MCF 10A (cell line): ENCODE results near the gene MAP3K4. TPM values are rescaled to one million over a fixed set of nuclear protein-coding genes. Genes with fewer than 3 reads are reported as not detected.

Experiments used
- BruUV-seq: library from RNA; stranded (reverse); fragments of 400-500 nt; replicated peaks from 2 replicates; lab custom pipeline; 2021; lab: Mats Ljungman, UMichigan
- CTCF ChIA-PET: fragments of 300-600 bp; sonication (Branson Sonifier 250); formaldehyde crosslinking; extraction: SDS; loops from one replicate; lab custom pipeline; 2021; ENCODE audit warnings: antibody characterized with exemption, inconsistent platforms; lab: Yijun Ruan, JAX
- POLR2A ChIA-PET: fragments of 300-600, 350-650 bp; sonication (Branson Sonifier 250); formaldehyde crosslinking; extraction: SDS; loops from one replicate; lab custom pipeline; 2020; ENCODE audit warnings: antibody characterized with exemption, inconsistent platforms; lab: Yijun Ruan, JAX
- DNase-seq: peaks from one replicate; pipeline ENCODE4 v3.0.0-alpha.2; 2018; ENCODE audit not compliant: unreplicated experiment
- H3K27ac Mint-ChIP-seq: one replicate; pipeline ENCODE4 v1.8.0; 2022; ENCODE audit warnings: mild to moderate bottlenecking, low read depth, mixed read lengths; ENCODE audit not compliant: unreplicated experiment
- H3K27me3 Mint-ChIP-seq: one replicate; pipeline ENCODE4 v1.8.0; 2022; ENCODE audit warnings: mixed read lengths; ENCODE audit not compliant: insufficient read depth, unreplicated experiment
- H3K36me3 Mint-ChIP-seq: one replicate; pipeline ENCODE4 v1.8.0; 2022; ENCODE audit warnings: mild to moderate bottlenecking, moderate library complexity, mixed read lengths; ENCODE audit not compliant: insufficient read depth, unreplicated experiment
- H3K4me1 Mint-ChIP-seq: one replicate; pipeline ENCODE4 v1.8.0; 2022; ENCODE audit warnings: mixed read lengths; ENCODE audit not compliant: insufficient read depth, unreplicated experiment
- H3K4me3 Mint-ChIP-seq: one replicate; pipeline ENCODE4 v1.8.0; 2022; ENCODE audit warnings: mild to moderate bottlenecking, moderate library complexity, mixed read lengths; ENCODE audit not compliant: unreplicated experiment
- H3K9me3 Mint-ChIP-seq: one replicate; pipeline ENCODE4 v1.8.0; 2022; ENCODE audit warnings: mixed read lengths; ENCODE audit not compliant: unreplicated experiment
- CTCF ChIP-seq: fragments of 200-600 bp; IDR thresholded peaks from one replicate; pipeline ENCODE4 v1.8.0; 2022; ENCODE audit warnings: antibody characterized with exemption, mild to moderate bottlenecking; ENCODE audit not compliant: unreplicated experiment
- intact Hi-C: fragments of 100-400 bp; cut with micrococcal nuclease; formaldehyde crosslinking; loops from 2 replicates; pipeline ENCODE4 v1.14.1; 2022
- total RNA-seq: library from RNA; stranded (reverse); gene quantifications from 2 replicates; pipeline ENCODE4 v1.2.3, GENCODE V29; 2022

MAP3K4 gene
- total RNA-seq, 1 experiment from 2014 or later = 38.7 TPM

DNA sequence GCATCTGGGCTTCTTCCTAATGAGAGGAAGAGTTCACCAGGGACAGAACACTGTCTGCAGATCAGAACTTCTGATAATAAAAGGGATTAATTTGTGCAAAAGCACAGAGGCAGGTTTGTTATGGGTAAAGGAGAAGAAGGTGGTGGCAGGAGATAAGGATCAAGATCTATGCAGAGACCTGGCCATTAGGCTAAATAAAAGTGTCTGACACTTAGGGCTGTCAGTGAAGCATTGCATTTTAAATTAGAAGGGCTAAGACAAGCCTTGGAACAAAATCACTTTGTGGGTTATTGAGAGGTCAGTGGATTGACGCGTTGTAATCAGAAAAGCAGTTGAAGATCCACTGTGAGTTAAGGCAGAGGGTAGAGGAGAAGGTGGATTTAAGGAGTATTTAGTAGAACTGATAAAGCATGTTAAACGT is 76.8 kb downstream of the MAP3K4 start:
- Mint-ChIP-seq H3K9me3 (no peaks in the 10 kb centered on the region), H3K4me3 (no peak overlapping the region), H3K27me3 (no peaks in the 10 kb centered on the region), H3K36me3 (peaks cover 5% of the 10 kb centered on the region), H3K27ac (no peak overlapping the region), H3K4me1 (peaks cover 5% of the 10 kb centered on the region)
- no TSS peak for BruUV-seq
- intact Hi-C loops = no loop called here
- ChIA-PET CTCF (interaction anchor here (0.6 to 1.2 kb wide), 2 partner anchors 15 to 380 kb away, joined by 3 read pairs; no protein-coding TSS in a partner anchor), POLR2A (interaction anchor here (1.7 kb wide), 1 partner anchor 35 kb away, joined by 4 read pairs; no protein-coding TSS in a partner anchor)
- DNase-seq = no peak
- no peak for TF ChIP-seq CTCF

DNA sequence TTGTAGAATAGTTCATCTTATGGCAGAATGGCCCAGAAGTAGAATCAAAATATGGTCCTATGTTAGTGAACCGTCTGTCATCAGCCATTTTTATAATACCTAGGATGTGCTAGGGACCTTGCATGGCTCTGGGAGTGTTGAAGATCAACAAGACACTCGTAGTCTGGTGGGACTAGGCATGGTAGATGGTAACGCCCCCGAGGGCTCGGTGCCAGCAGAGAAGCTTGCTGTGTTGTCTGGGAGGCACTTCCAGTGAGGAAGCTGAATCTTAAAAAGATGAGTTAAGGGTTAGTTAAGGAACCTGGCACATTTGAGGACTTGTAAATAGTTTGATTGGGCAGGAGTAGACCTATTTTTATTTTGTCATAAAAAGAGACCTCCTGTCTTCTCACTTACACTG is 82.4 kb downstream of the MAP3K4 start:
- no peaks in the 10 kb centered on the region for H3K4me1 Mint-ChIP-seq
- H3K36me3 Mint-ChIP-seq = peaks cover 12% of the 10 kb centered on the region
- no peak for TF ChIP-seq CTCF
- H3K4me3 Mint-ChIP-seq = no peak overlapping the region
- no peaks in the 10 kb centered on the region for H3K27me3 Mint-ChIP-seq
- H3K27ac Mint-ChIP-seq = no peak overlapping the region
- DNase-seq = no peak
- no TSS peak for BruUV-seq
- ChIA-PET POLR2A (no interaction called here), CTCF (interaction anchor here (1.3 kb wide), 1 partner anchor 341 kb away, joined by 3 read pairs; no protein-coding TSS in a partner anchor)
- no peaks in the 10 kb centered on the region for H3K9me3 Mint-ChIP-seq
- intact Hi-C loops = no loop called here

DNA sequence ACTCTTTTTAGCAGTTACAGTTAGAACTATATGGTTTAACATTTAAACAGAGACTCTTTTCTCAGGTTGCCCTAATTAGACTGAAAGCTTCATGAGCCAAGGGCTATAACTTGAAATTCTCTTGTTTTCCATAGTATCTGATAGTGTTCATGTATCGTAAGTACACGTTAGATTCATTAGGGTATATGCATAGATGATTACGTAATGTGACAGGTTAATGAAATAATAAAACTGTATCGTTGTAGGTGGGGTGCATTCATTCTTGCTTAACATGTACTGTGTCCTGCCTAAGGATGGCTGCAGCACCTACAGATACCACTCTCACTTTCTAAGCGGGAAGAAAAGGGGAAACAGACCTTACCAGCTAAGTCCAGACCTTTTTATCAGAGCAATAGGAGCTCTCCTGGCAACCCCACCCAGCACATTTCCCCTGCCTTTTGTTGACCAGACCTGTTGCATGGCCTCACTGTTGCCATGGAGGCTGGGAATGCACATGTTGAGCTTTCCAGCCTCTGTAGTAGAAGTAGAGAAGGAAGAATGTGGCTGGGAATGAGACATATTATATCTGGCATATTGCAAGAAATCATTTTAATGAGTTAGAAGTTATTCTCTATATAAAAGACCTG is 83.0 kb downstream of the MAP3K4 start:
- no peaks in the 10 kb centered on the region for H3K27me3 Mint-ChIP-seq
- DNase-seq = no peak
- intact Hi-C loops = no loop called here
- CTCF ChIA-PET = interaction anchor here (1.3 kb wide), 1 partner anchor 342 kb away, joined by 3 read pairs; no protein-coding TSS in a partner anchor
- no peak for TF ChIP-seq CTCF
- H3K9me3 Mint-ChIP-seq = no peaks in the 10 kb centered on the region
- H3K36me3 Mint-ChIP-seq = peaks cover 12% of the 10 kb centered on the region
- POLR2A ChIA-PET = no interaction called here
- H3K4me3 Mint-ChIP-seq = no peak overlapping the region
- no TSS peak for BruUV-seq
- H3K27ac Mint-ChIP-seq = no peak overlapping the region
- peaks cover 3% of the 10 kb centered on the region for H3K4me1 Mint-ChIP-seq

- H3K9me3 Mint-ChIP-seq = no peaks in the 10 kb centered on the region
- no TSS peak for BruUV-seq
- ChIA-PET CTCF (interaction anchor here (0.6 kb wide), 1 partner anchor 1182 kb away, joined by 3 read pairs; no protein-coding TSS in a partner anchor), POLR2A (interaction anchor here (1.0 kb wide), 2 partner anchors 10 to 46 kb away, joined by 3 read pairs; no protein-coding TSS in a partner anchor)
- intact Hi-C loops = no loop called here
- peaks cover 10% of the 10 kb centered on the region for H3K4me1 Mint-ChIP-seq
- H3K36me3 Mint-ChIP-seq = peaks cover 12% of the 10 kb centered on the region
- DNase-seq = no peak
- no peak for TF ChIP-seq CTCF
- H3K27me3 Mint-ChIP-seq = no peaks in the 10 kb centered on the region
- no peak overlapping the region for H3K27ac Mint-ChIP-seq
- H3K4me3 Mint-ChIP-seq = no peak overlapping the region
These were observed 84.7 kb downstream of the MAP3K4 start for GRCh38 chr6:161076181-161076677.
